HCT116 (cell line): ENCODE data around the gene NR2F6. TPM values are rescaled to one million over a fixed set of nuclear protein-coding genes. Genes with fewer than 3 reads are reported as not detected.

Experiments
- ATAC-seq: fragments of 200-7000 bp; cut with Tn5 transposase; 2 replicates; pipeline ENCODE4 v1.9.1; 2020; ENCODE audit warnings: mild to moderate bottlenecking, moderate library complexity
- BruUV-seq: library from RNA; stranded (reverse); fragments of 400-500 nt; replicated peaks from 2 replicates; lab custom pipeline; 2021; lab: Mats Ljungman, UMichigan
- CTCF ChIA-PET: fragments of 300-600 bp; sonication (Branson Sonifier 250); formaldehyde crosslinking; loops from one replicate; lab custom pipeline; 2021; ENCODE audit warnings: antibody characterized with exemption; lab: Charles Lee
- POLR2A ChIA-PET: fragments of 300-600, 350-600 bp; sonication (Branson Sonifier 250); formaldehyde crosslinking; loops from one replicate; lab custom pipeline; 2021; ENCODE audit warnings: antibody characterized with exemption; lab: Charles Lee
- RAD21 ChIA-PET, 2 experiments: fragments of 300-600 bp; sonication (Branson Sonifier 250); formaldehyde crosslinking; loops; one replicate each; lab custom pipeline; 2023; ENCODE audit warnings: low total read pairs in 2 of 2; ENCODE audit not compliant: uncharacterized antibody in 2 of 2, unreplicated experiment in 2 of 2, low non-redundant PET in 1 of 2; lab: Charles Lee
- DNase-seq: peaks from one replicate; pipeline ENCODE4 v3.0.0-alpha.2; 2010; ENCODE audit warnings: low read depth, low spot score
- H2AFZ ChIP-seq: fragments of 200-600 bp; shearing (Covaris generic), sonication (generic); 2 replicates; pipeline ENCODE4 v1.6.1; 2017; ENCODE audit warnings: low read depth, mixed run types, mixed read lengths, antibody characterized with exemption, low read length; ENCODE audit not compliant: poor library complexity, severe bottlenecking
- H3K27ac ChIP-seq: 2 replicates; pipeline ENCODE4 v1.5.1; 2012; ENCODE audit warnings: low read depth, low read length
- H3K27me3 ChIP-seq: fragments of 200-600 bp; sonication (generic); 2 replicates; pipeline ENCODE4 v1.6.1; 2016; ENCODE audit warnings: mixed run types, low read length, mixed read lengths; ENCODE audit not compliant: insufficient read depth
- H3K36me3 ChIP-seq, 2 experiments: fragments of 200-500 bp in 1 of 2; fragments of 200-600 bp in 1 of 2; sonication (Bioruptor generic) in 1 of 2; sonication (generic) in 1 of 2; 2 replicates each; pipeline versions ENCODE4 v1.5.1 to v1.6.1; 2014 to 2016; ENCODE audit warnings: low read length in 2 of 2, inconsistent platforms in 1 of 2, mixed read lengths in 1 of 2, mixed run types in 1 of 2; ENCODE audit not compliant: insufficient read depth in 2 of 2, control insufficient read depth in 1 of 2
- H3K4me1 ChIP-seq, 2 experiments: fragments of 200-600 bp in 1 of 2; sonication (generic) in 1 of 2; 2 replicates each; pipeline versions ENCODE4 v1.5.1 to v1.6.1; 2012 to 2017; ENCODE audit warnings: low read length in 2 of 2, inconsistent platforms in 1 of 2, mild to moderate bottlenecking in 1 of 2, mixed read lengths in 1 of 2, mixed run types in 1 of 2, moderate library complexity in 1 of 2; ENCODE audit not compliant: insufficient read depth in 2 of 2, control insufficient read depth in 1 of 2
- H3K4me2 ChIP-seq: fragments of 200-600 bp; sonication (generic); 2 replicates; pipeline ENCODE4 v1.6.1; 2017; ENCODE audit warnings: mixed run types, low read length, mixed read lengths
- H3K4me3 ChIP-seq, 2 experiments: fragments of 200-600 bp in 1 of 2; sonication (generic) in 1 of 2; replicated peaks in 1 of 2; 2 replicates each; pipeline ENCODE4 v1.5.1; 2011 to 2016; ENCODE audit warnings: low read length in 2 of 2, control low read depth in 1 of 2, low read depth in 1 of 2, mild to moderate bottlenecking in 1 of 2, mixed read lengths in 1 of 2, mixed run types in 1 of 2
- H3K79me2 ChIP-seq: fragments of 200-600 bp; sonication (generic); 2 replicates; pipeline ENCODE4 v1.6.1; 2017; ENCODE audit warnings: mild to moderate bottlenecking, mixed run types, low read length, moderate library complexity, mixed read lengths; ENCODE audit not compliant: insufficient read depth
- H3K9ac ChIP-seq: fragments of 200-600 bp; sonication (generic); 2 replicates; pipeline ENCODE4 v1.6.1; 2016; ENCODE audit warnings: low read length, mixed read lengths
- H3K9me2 ChIP-seq: fragments of 200-600 bp; sonication (generic), shearing (Covaris generic); 2 replicates; pipeline ENCODE4 v1.6.1; 2017; ENCODE audit warnings: mixed run types, mild to moderate bottlenecking, moderate library complexity; ENCODE audit not compliant: insufficient read depth
- H3K9me3 ChIP-seq, 2 experiments: fragments of 200-500 bp in 1 of 2; fragments of 200-600 bp in 1 of 2; sonication (Bioruptor generic) in 1 of 2; sonication (generic) in 1 of 2; 2 replicates each; pipeline ENCODE4 v1.6.1; 2014 to 2017; ENCODE audit warnings: low read length in 2 of 2, mixed read lengths in 2 of 2, inconsistent platforms in 1 of 2, low read depth in 1 of 2, mild to moderate bottlenecking in 1 of 2, mixed run types in 1 of 2, moderate library complexity in 1 of 2; ENCODE audit not compliant: control insufficient read depth in 1 of 2, insufficient read depth in 1 of 2
- H4K20me1 ChIP-seq: fragments of 200-600 bp; sonication (generic), shearing (Covaris generic); 2 replicates; pipeline ENCODE4 v1.6.1; 2017; ENCODE audit warnings: mixed run types, mild to moderate bottlenecking, moderate library complexity; ENCODE audit not compliant: insufficient read depth
- EZH2phosphoT487 ChIP-seq: fragments of 200-600 bp; IDR thresholded peaks from 2 replicates; pipeline ENCODE4 v1.6.1; 2018; ENCODE audit warnings: antibody characterized with exemption, borderline replicate concordance
- POLR2AphosphoS5 ChIP-seq: IDR thresholded peaks from 2 replicates; pipeline ENCODE4 v1.6.1; 2011; ENCODE audit warnings: mild to moderate bottlenecking, low read depth, low read length, moderate library complexity
- RAD21 ChIP-seq: IDR thresholded peaks from 2 replicates; pipeline ENCODE4 v1.6.1; 2012; ENCODE audit warnings: low read depth, mild to moderate bottlenecking
- SRF ChIP-seq: IDR thresholded peaks from 2 replicates; pipeline ENCODE4 v1.6.1; 2012; ENCODE audit warnings: low read depth
- YY1 ChIP-seq: IDR thresholded peaks from 2 replicates; pipeline ENCODE4 v1.6.1; 2011; ENCODE audit warnings: low read length, low read depth, moderate library complexity, mild to moderate bottlenecking; ENCODE audit not compliant: insufficient replicate concordance; ENCODE audit errors: extremely low read depth
- intact Hi-C: fragments of 100-400 bp; cut with micrococcal nuclease; formaldehyde crosslinking; loops from 2 replicates; pipeline ENCODE4 v1.10.0; 2022
- total RNA-seq: library from RNA; stranded (reverse); gene quantifications from one replicate; pipeline ENCODE4 v1.2.1, GENCODE V29; 2021; ENCODE audit not compliant: unreplicated experiment
- TF ChIP-seq, protein P1 (sequence below), 3 experiments: fragments of 200-600 bp in 1 of 3; sonication (generic) in 1 of 3; IDR thresholded peaks in 2 of 3; conservative IDR thresholded peaks in 1 of 3; 2 replicates each; pipeline ENCODE4 v1.5.1; 2012 to 2017; ENCODE audit warnings: low read depth in 2 of 3, low read length in 2 of 3, antibody characterized with exemption in 1 of 3, borderline replicate concordance in 1 of 3, control low read depth in 1 of 3, mild to moderate bottlenecking in 1 of 3, mixed read lengths in 1 of 3, mixed run types in 1 of 3, moderate library complexity in 1 of 3; ENCODE audit not compliant: insufficient read depth in 1 of 3

The NR2F6 gene
- total RNA-seq, 1 experiment from 2014 or later, result 88.0 TPM

DNA sequence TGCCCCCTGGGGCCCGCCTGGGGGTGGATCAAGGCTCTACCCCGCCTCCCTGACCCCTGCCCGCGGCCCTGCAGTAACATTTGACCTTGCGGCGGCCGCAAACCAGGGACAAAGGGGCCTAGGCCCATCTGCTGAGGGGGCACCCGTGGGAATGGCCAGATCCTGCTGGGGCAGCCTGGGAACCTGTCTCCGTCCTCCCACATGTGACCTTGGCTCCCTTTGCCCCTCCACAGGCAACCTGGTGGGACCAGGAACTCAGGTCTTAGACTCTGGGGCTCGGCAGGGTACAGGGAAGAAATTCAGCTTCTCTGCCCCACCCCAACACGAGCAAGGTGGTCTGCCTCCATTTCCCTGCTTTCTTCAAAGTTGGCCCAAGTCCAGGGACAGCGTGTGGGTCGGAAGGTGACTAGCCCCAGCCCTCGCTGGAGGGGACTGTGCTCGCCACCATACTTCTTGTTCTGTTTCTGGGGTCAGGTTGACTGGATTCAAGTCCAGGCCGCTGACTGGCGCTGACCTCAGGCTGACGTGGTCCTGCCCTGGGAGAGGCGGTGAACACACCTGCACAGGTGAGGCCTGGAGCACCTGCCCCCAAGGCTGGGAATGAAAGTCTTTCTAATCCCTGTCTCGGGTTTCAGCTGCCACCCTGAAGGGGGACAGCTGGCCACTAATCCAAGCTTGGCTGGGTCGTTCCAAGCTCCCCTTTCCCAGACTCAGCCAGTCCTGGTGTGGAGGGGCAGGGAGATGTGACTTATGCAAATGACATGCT lies 2.5 kb upstream of the NR2F6 start:
- intact Hi-C loops, result no loop called here
- Histone ChIP-seq H3K9me2 (no peaks in the 10 kb centered on the region), H3K36me3 (no peaks in the 10 kb centered on the region), H3K4me2 (peak overlapping the region; percentile 94)
- RAD21 ChIA-PET, result interaction anchor here in 1 of 2 experiments (1.0 kb wide), 1 partner anchor 13 kb away, joined by 3 read pairs; no protein-coding TSS in a partner anchor
- TF ChIP-seq EZH2phosphoT487, result no peak
- TF ChIP-seq SRF, result no peak
- no peak for TF ChIP-seq POLR2AphosphoS5
- TF ChIP-seq YY1, result no peak
- TF ChIP-seq, all 23 proteins: peak for 0
- no peak overlapping the region; the same call in 1 of the 2 replicates for H3K9ac ChIP-seq
- H3K27ac ChIP-seq, result peak overlapping the region; percentile 80; the same call in 1 of the 2 replicates
- DNase-seq (no peak), ATAC-seq (no peak)
- H3K9me3 ChIP-seq, result no peaks in the 10 kb centered on the region
- H4K20me1 ChIP-seq, result no peaks in the 10 kb centered on the region
- H3K27me3 ChIP-seq, result no peaks in the 10 kb centered on the region
- no peak overlapping the region for H3K4me3 ChIP-seq
- H3K79me2 ChIP-seq, result peaks cover 20% of the 10 kb centered on the region
- peaks cover 42 to 58% of the 10 kb centered on the region in 2 experiments for H3K4me1 ChIP-seq
- BruUV-seq, result no TSS peak
- ChIA-PET POLR2A (interaction anchor here (0.7 to 1.9 kb wide), 3 partner anchors 13 to 28 kb away, joined by 3 to 9 read pairs (median 7); partner anchors contain the start of gene OCEL1), CTCF (interaction anchor here (0.9 to 1.2 kb wide), 2 partner anchors 13 to 19 kb away, joined by 5 to 7 read pairs; partner anchors contain the start of gene BABAM1)
- peak overlapping the region; percentile 5 for H2AFZ ChIP-seq

DNA sequence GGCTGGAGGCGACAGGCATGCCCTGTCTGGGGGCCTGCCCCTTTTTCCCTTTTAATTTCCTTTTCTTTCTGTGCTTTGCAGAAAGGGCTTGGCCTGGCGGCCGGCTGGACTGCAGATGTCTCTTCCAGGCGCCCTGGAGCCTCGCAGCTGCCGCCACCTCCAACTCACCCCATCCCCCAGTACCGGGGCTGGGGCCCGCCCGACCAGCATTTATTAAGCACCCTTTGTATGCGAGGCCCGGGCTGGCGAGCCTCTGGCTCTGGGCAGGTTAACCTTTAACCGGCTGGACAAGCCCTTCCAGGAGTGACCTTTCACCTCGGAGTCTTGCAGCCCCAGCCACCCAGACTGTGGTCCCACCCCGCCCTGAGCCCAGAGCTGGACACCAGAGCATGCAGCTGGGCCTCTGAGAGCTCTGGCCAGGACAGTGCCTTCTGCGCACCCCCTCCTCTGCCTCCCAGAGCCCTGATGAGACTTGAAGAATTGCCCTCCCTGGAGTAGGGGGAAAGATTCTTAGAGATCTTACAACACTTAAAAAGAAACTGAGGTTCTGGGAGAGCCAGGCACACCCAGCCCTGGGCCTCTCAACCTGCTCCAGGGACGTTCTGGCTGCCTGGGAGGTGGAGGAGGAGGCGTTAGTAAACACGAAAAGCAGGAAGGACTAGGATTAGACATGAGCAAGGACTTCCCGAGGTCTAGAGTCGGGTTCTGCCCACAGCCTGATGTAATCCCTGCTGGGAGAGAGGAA lies 1.1 kb upstream of the NR2F6 start:
- H4K20me1 ChIP-seq, result no peaks in the 10 kb centered on the region
- BruUV-seq, result no TSS peak
- DNase-seq (no peak), ATAC-seq (no peak; the same call in 1 of the 2 replicates)
- peak overlapping the region; percentile 94 for H3K4me2 ChIP-seq
- H3K9me2 ChIP-seq, result no peaks in the 10 kb centered on the region
- H3K36me3 ChIP-seq, result no peaks in the 10 kb centered on the region
- H3K27ac ChIP-seq, result peak overlapping the region; percentile 80
- peak overlapping the region; percentile 39 to 55 for H3K4me3 ChIP-seq
- peaks cover 50 to 70% of the 10 kb centered on the region in 2 experiments for H3K4me1 ChIP-seq
- peaks cover 31% of the 10 kb centered on the region for H3K79me2 ChIP-seq
- ChIA-PET CTCF (no interaction called here), RAD21 (no interaction called here)
- no peaks in the 10 kb centered on the region for H3K27me3 ChIP-seq
- no peak overlapping the region for H2AFZ ChIP-seq
- H3K9me3 ChIP-seq, result no peaks in the 10 kb centered on the region
- TF ChIP-seq, protein P1, sequence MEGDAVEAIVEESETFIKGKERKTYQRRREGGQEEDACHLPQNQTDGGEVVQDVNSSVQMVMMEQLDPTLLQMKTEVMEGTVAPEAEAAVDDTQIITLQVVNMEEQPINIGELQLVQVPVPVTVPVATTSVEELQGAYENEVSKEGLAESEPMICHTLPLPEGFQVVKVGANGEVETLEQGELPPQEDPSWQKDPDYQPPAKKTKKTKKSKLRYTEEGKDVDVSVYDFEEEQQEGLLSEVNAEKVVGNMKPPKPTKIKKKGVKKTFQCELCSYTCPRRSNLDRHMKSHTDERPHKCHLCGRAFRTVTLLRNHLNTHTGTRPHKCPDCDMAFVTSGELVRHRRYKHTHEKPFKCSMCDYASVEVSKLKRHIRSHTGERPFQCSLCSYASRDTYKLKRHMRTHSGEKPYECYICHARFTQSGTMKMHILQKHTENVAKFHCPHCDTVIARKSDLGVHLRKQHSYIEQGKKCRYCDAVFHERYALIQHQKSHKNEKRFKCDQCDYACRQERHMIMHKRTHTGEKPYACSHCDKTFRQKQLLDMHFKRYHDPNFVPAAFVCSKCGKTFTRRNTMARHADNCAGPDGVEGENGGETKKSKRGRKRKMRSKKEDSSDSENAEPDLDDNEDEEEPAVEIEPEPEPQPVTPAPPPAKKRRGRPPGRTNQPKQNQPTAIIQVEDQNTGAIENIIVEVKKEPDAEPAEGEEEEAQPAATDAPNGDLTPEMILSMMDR (IDR thresholded peaks at IDR 0.05 in 2 of 3, conservative IDR thresholded peaks at IDR 0.05 in 1 of 3; ENCODE audit: borderline replicate concordance in 1 of 3, insufficient read depth in 1 of 3, low read depth in 2 of 3, low read length in 2 of 3), result no peak
- TF ChIP-seq RAD21, result no peak
- TF ChIP-seq, all 23 proteins: peak for 0
- peak overlapping the region; percentile 67 for H3K9ac ChIP-seq
- POLR2A ChIA-PET, result no interaction called here
- intact Hi-C loops, result no loop called here
